ENCODE data around the gene ZNF506.
A peak's percentile ranks its signal among the peaks of the same experiment; 100 is the strongest.
"Not testable (repeated sequence)": the region's sequence is repeated elsewhere in the genome, so short reads cannot be mapped to it uniquely, and the experiment has no call there.

ZNF506 gene

DNA sequence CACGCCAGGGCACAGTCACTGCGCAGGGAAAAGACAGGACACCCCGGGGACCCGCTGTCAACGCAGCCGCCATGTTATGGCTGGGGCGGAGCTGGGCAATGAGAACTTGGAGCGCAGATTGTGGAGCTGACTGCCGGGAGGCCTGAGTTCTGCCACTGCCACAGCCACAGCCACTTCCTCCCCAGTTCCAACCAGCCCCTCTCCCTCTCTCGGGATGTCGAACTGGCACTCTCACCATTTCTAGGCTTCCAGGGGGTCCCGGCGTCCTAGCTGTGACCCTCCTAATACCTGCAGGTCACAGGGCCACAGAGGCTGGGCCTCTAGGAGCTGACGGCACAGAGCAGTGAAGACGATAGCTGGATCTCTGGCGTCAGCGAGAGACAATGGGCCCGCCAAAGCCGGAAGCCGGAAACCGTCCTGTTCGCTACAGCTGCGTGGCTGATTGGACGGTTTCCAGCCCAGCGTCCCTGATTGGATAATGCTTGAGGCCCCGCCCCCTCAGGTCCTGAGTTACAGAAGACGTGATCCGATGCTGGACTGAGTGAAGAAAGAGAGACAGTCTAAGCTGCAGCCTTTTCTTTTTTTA, at the start of gene ZNF506:
Gene ZNF506, minus strand, starts transcription at position 385 of the 586 bp plus-strand sequence. Its CDS starts 147 bp downstream, at position 238.
- DNase-seq, result peak; percentile 99

DNA sequence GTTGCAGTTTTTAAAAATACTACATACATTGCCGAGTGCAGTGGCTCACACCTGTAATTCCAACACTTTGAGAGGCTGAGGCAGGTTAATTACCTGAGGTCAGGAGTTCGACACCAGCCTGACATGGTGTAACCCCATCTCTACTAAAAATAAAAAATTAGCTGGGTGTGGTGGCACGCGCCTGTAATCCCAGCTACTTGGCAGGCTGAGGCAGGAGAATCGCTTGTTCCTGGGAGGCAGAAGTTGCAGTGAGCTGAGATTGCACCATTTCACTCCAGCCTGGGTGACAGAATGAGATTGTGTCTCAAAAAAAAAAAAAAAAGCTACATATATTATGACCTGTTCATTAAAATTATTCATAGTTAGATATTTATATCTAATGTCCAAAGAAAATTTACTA, 48.5 kb upstream of the ZNF506 start:
- DNase-seq, result not testable (repeated sequence)

- DNase-seq, result peak; percentile 50
These were observed 45.2 kb upstream of the ZNF506 start for GRCh38 chr19:19866611-19867248.

DNA sequence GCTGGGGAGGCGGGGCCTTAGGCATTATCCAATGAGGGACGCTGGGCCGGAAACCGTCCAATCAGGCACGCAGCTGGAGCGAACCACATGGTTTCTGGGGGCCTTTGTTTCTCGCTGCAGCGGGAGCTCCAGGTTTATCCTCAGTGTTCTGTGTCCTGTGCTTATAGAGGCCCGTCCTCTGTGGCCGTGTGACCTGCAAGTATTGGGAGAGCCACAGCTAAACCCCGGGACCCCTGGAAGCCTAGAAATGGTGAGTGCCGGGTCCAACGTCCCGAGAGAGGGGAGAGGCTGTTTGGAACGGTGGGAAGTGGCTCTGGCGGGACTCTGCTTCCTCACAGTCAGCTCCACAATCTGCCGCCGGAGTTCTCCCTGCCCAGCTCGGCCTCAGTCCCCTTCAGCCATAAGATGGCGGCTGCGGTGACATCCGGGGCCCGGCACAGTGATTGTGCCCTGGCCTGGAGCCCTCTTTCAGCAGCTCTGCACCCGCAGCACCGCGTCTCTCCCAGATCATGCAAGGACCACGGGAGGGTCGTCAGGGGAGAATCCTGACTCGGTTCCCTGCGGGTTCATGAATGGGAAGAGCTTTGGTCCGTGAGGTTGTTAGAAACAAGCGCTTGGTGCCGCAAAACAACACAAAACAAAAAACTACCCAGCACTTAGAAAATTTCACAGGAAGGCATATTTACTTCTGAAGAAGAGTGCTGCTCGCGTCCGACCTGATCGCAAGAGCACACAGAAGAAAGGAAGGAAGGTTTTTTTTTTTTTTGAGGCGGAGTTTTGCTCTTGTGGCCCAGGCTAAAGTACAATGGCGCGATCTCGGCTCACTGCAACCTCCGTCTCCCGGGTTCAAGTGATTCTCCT, 44.4 kb upstream of the ZNF506 start, which contains the start of gene ZNF253:
Gene ZNF253, plus strand, starts transcription at position 133 of the 861 bp plus-strand sequence. Its CDS starts 115 bp downstream, at position 248.
- DNase-seq, result peak; percentile 97

DNA sequence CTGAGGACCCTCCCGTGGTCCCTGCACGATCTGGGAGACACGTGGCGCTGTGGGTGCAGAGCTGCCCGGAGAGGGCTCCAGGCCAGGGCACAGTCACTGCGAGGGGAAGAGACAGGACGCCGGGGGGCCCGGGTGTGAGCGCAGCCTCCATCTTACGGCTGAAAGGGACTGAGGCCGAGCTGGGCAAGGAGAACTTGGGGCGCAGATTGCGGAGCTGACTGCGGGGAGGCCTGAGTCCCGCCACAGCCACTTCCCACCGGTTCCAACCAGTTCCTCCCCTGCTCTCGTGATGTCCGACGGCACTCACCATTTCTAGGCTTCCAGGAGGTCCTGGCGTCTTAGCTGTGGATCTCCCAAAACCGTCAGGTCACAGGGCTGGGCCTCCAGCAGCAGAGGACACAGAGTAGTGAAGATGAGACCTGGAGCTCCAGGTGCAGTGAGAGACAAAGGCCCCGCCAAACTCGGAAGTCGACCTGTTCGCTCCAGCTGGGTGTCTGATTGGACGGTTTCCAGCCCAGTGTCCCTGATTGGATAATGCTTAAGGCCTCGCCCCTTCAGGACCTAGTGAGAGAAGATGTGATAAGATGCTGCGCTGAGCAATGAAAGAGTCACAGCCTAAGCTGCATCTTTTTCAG, 39.3 kb upstream of the ZNF506 start:
- peak; percentile 80 for DNase-seq

DNA sequence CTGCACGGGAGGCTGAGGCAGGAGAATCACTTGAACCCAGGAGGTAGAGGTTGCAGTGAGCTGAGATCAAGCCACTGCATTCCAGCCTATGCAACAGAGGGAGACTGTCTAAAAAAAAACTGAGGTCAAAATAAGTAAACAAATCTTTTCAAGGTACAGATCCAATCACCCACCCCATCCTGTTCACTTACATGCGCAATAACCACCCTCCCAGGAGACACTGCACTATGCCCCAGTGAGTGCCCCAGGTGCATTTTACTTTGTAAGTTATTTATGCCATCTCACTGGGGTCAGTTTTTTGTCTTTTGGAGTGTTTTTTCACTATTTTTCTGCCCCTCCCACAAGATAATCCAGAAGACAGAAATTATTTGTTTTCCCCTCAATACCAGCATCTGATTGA, 37.2 kb upstream of the ZNF506 start:
- DNase-seq, result no peak

- not testable (repeated sequence) for DNase-seq
These were observed 30.2 kb upstream of the ZNF506 start for GRCh38 chr19:19851740-19852139.

GRCh38 chr19:19849056-19849455, 27.5 kb upstream of the ZNF506 start:
- DNase-seq, result no peak

DNA sequence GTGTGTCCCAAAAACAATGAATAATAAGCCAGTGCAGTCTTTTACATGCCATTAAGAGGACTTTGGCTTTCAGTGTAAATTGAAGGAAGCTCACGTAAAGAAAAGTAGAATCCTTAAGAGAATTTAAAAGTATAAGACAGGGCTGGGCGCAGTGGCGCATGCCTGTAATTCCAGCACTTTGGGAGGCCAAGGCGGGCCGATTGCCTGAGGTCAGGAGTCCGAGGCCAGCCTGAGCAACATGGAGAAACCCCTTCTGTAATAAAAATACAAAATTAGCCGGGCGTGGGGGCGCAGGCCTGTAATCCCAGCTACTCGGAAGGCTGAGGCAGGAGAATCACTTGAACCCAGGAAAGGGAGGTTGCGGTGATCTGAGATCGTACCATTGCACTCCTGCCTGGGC, 26.2 kb upstream of the ZNF506 start:
- no peak for DNase-seq

DNA sequence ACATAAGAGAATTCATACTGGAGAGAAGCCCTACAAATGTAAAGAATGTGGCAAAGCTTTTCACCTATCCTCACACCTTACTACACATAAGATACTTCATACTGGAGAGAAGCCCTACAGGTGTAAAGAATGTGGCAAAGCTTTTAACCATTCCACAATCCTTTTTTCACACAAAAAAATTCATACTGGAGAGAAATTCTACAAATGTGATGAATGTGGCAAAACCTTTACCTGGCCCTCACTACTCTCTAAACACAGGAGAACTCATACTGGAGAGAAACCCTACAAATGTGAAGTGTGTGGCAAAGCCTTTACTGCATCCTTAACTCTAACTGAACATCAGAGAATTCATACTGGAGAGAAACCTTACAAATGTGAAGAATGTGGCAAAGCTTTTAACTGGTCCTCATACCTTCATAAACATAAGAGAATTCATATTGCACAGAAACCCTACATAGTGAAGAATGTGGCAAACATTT, 14.0 kb upstream of the ZNF506 start:
- no peak for DNase-seq

GRCh38 chr19:19826875-19827274, 5.3 kb upstream of the ZNF506 start:
- no peak for DNase-seq

GRCh38 chr19:19823916-19824315, 2.4 kb upstream of the ZNF506 start:
- no peak for DNase-seq

GRCh38 chr19:19821976-19822375, 426 bp upstream of the ZNF506 start:
- not testable (repeated sequence) for DNase-seq

- no peak for DNase-seq
These were observed 703 bp downstream of the ZNF506 start for GRCh38 chr19:19820774-19821320.

DNA sequence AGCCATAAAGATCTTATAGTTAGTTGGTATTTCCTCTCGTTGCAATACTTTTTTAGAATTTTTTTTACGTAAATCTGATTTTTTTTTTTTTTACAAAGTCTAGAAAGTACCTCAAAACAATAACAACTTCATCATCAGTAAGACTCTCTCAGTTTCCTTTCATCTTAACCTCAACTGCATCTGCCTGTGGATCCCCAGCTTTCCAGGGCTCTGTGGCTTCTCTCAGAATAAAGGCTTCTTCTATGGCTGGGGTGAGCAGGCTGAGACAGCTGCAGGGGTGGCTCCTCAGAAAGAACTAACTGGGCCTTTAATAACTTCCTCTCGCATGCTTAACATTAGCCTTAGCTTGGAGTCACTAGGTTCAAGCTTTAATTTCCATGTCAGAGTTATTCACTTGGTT, 4.2 kb downstream of the ZNF506 start:
- peak; percentile 69 for DNase-seq

GRCh38 chr19:19816679-19817078, 4.9 kb downstream of the ZNF506 start:
- no peak for DNase-seq

- not testable (repeated sequence) for DNase-seq
These were observed 9.6 kb downstream of the ZNF506 start for GRCh38 chr19:19811999-19812398.

DNA sequence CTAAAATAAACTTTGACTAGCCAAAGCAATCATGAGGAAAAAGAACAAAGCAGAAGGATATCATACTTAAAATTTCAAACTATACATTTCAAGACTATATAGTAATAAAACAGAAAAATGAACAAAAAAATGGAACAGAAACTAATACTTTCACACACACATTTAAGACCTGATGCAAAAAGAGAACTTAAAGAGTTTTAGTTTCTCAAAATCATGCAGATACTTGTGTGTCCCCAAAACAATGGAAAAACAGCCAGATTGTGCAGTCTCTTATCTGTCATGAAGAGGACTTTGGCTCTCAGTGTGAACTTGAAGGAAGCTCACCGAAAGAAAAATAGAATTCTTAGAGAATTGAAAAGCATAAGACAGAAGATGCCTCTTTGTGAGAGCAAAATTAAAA, 16.1 kb downstream of the ZNF506 start:
- no peak for DNase-seq

DNA sequence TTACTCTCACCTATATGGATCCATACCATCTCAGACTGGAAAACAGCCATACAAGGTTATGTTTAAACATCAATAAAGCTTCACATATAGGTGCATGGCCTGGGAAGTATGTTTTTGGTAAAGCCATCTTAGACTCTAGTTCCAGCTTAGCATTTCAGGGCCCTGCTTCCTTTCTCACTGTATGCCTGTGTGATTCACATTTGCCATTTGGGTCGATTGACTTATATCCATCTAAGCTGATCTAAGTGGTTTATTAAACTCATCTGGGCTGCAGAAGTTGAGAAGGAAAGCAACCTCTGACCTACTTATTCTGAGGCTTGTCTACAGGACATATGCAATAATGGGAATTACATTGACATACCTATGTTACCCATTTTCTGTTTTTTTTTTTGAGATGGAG, 33.5 kb downstream of the ZNF506 start:
- no peak for DNase-seq

- DNase-seq, result not testable (repeated sequence)
These were observed 36.1 kb downstream of the ZNF506 start for GRCh38 chr19:19785476-19785875.

DNA sequence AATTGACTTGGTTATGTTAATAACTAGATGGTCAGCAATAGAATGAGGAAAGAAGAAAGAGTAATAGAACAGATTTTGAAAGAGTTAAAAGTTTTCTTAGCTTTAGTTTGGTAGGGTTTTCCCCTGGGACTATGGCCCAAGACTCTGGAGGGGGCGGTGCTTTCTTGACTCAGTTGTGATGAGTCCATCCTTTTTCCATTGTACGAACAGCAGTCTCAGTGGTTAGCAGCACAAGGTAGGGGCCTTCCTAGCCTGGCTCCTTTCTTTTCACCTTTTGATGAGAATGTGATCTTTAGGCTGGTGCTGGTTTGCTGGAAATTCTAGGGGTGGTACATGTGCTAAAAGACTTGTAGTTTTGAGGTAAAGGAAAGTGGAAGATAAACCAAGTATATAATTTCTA, 38.8 kb downstream of the ZNF506 start:
- DNase-seq, result no peak

GRCh38 chr19:19781791-19782190, 39.8 kb downstream of the ZNF506 start:
- not testable (repeated sequence) for DNase-seq

DNA sequence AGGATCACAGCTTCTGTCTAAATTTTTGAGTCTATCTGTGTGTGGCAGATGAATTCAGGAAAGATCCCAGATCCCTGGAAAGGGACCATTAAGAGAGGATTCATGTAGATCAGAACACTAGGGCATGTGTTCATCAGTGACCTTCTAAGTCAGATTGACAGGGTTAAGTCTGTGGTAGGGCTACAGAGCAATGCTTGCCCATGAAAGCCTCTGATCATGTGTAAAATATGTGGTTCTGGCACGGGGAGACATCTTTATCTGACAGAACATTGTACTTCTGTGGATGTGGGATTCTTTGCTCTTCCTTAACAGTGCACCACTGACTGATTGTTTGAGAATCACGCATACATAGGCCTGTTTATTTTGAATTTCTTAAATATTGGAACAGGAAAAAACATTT, 42.9 kb downstream of the ZNF506 start:
- DNase-seq, result no peak

Measured in CD4-positive, alpha-beta T cell treated with Interleukin-6 for 4 hours (primary cell).